Transverse colon (tissue), 4 donors: ENCODE measurements around the gene DNAH7. TPM values are rescaled to one million over a fixed set of nuclear protein-coding genes. Genes with fewer than 3 reads are reported as not detected.

Experiments
- DNase-seq: peaks from one replicate; pipeline ENCODE4 v3.0.0-alpha.2; 2019
- H3K27ac ChIP-seq, 4 donors: fragments of 200-600 bp; sonication (generic); 2 replicates each; pipeline ENCODE4 v1.5.1; 2016 to 2018; ENCODE audit warnings: inconsistent platforms in 4 of 4
- H3K27me3 ChIP-seq: fragments of 200-600 bp; sonication (generic); 2 replicates; pipeline ENCODE4 v1.5.1; 2017; ENCODE audit warnings: inconsistent platforms
- H3K36me3 ChIP-seq, 4 donors: fragments of 200-600 bp; sonication (generic); 2 replicates each; pipeline ENCODE4 v1.5.1; 2017 to 2019; ENCODE audit warnings: inconsistent platforms in 4 of 4
- H3K4me1 ChIP-seq, 4 donors: fragments of 200-600 bp; sonication (generic); 2 replicates each; pipeline ENCODE4 v1.5.1; 2017 to 2020; ENCODE audit warnings: inconsistent platforms in 4 of 4
- H3K4me3 ChIP-seq, 4 donors: fragments of 200-600 bp; sonication (generic); 1 replicate in 1 of 4; 2 replicates in 3 of 4; pipeline versions ENCODE4 v1.5.1 to v1.6.1; 2017 to 2019; ENCODE audit warnings: inconsistent platforms in 4 of 4
- H3K9me3 ChIP-seq, 2 donors: fragments of 200-600 bp; sonication (generic); 2 replicates each; pipeline ENCODE4 v1.5.1; 2017 to 2019; ENCODE audit warnings: inconsistent platforms in 2 of 2
- CTCF ChIP-seq, 5 experiments: fragments of 200-600 bp in 3 of 5; fragments of 450-650 bp in 2 of 5; sonication (generic) in 3 of 5; IDR thresholded peaks; 1 replicate in 2 of 5; 2 replicates in 3 of 5; pipeline ENCODE4 v1.5.1; 2016 to 2017; ENCODE audit warnings: antibody characterized with exemption in 5 of 5, inconsistent platforms in 3 of 5, mild to moderate bottlenecking in 2 of 5, moderate library complexity in 1 of 5
- EP300 ChIP-seq: sonication (generic); formaldehyde crosslinking; IDR thresholded peaks from one replicate; pipeline ENCODE4 v1.6.1; 2017; ENCODE audit warnings: antibody characterized with exemption, low read depth
- POLR2A ChIP-seq: fragments of 450-650 bp; IDR thresholded peaks from one replicate; pipeline ENCODE4 v1.6.1; 2016; ENCODE audit warnings: antibody characterized with exemption, mild to moderate bottlenecking, moderate library complexity
- POLR2AphosphoS5 ChIP-seq, 3 donors: sonication (generic); formaldehyde crosslinking; IDR thresholded peaks; one replicate each; pipeline ENCODE4 v1.6.1; 2016; ENCODE audit warnings: antibody characterized with exemption in 3 of 3
- WGBS, 2 donors: methylation state at CpG; one replicate each; pipeline ENCODE4 v1.1.5; 2018; ENCODE audit warnings: low coverage in 1 of 2; 5-methylcytosine and 5-hydroxymethylcytosine counted together
- in situ Hi-C, 4 donors: fragments of 200-750 bp; cut with MboI; loops; one replicate each; pipeline versions ENCODE4 v1.15.0 to v1.15.1; 2017; ENCODE audit warnings: low sequenced_read_pairs in 3 of 4, low pct_ligation_motif_present in 1 of 4, low pct_unique_long_range_greater_than_20kb in 1 of 4
- intact Hi-C: fragments of 100-400 bp; cut with DNase I; formaldehyde crosslinking; loops from one replicate; pipeline ENCODE4 v1.15.1; 2023; ENCODE audit warnings: low total_unique reads
- total RNA-seq, 4 donors: library from RNA; depleted of rRNA; stranded (reverse); fragments of >200 nt; gene quantifications; one replicate each; pipeline ENCODE4 v1.1.0, GENCODE V29; 2016

DNAH7 gene
- total RNA-seq, 4 donors from 2014 or later: 1.8 to 56.9 (median 8.1) TPM

- no peak for DNase-seq
- H3K4me1 ChIP-seq: no peaks in the 10 kb centered on the region
- H3K9me3 ChIP-seq: no peaks in the 10 kb centered on the region
- intact Hi-C loops: no loop called here
- in situ Hi-C loops: no loop called here
- WGBS, 2 donors: 76 to 94% methylated on average over 3 of the region's 3 CpGs
- TF ChIP-seq POLR2AphosphoS5 (IDR thresholded peaks at IDR 0.05) (no peak), POLR2A (no peak), EP300 (no peak), CTCF (IDR thresholded peaks at IDR 0.05) (no peak)
- no peaks in the 10 kb centered on the region for H3K27me3 ChIP-seq
- H3K36me3 ChIP-seq: no peaks in the 10 kb centered on the region
- H3K4me3 ChIP-seq: no peak overlapping the region
- H3K27ac ChIP-seq: no peak overlapping the region
Observed at GRCh38 chr2:195956725-195957124, 111.9 kb downstream of the DNAH7 start.

GRCh38 chr2:195945056-195945455 is 123.6 kb downstream of the DNAH7 start:
- Histone ChIP-seq H3K4me1 (no peaks in the 10 kb centered on the region), H3K36me3 (no peaks in the 10 kb centered on the region), H3K27me3 (no peaks in the 10 kb centered on the region), H3K4me3 (no peak overlapping the region), H3K27ac (no peak overlapping the region), H3K9me3 (no peaks in the 10 kb centered on the region)
- intact Hi-C loops: no loop called here
- no peak for DNase-seq
- in situ Hi-C loops: no loop called here
- no peak for TF ChIP-seq EP300
- no peak for TF ChIP-seq POLR2AphosphoS5 (IDR thresholded peaks at IDR 0.05)
- no peak for TF ChIP-seq CTCF (IDR thresholded peaks at IDR 0.05)
- TF ChIP-seq POLR2A: no peak

GRCh38 chr2:195937176-195937575 is 131.5 kb downstream of the DNAH7 start:
- Histone ChIP-seq H3K4me3 (no peak overlapping the region), H3K27ac (peak overlapping the region in 2 of 4 donors; percentile 60 to 61), H3K36me3 (no peaks in the 10 kb centered on the region), H3K4me1 (peaks cover 0 to 8% (median 3%) of the 10 kb centered on the region in 4 donors), H3K9me3 (no peaks in the 10 kb centered on the region), H3K27me3 (no peaks in the 10 kb centered on the region)
- TF ChIP-seq POLR2AphosphoS5 (IDR thresholded peaks at IDR 0.05) (peak in 1 of 3 donors; percentile 48), POLR2A (no peak)
- DNase-seq: no peak
- in situ Hi-C loops: no loop called here
- intact Hi-C loops: no loop called here

- WGBS, 2 donors: 91% methylated on average over 4 of the region's 4 CpGs
- no peaks in the 10 kb centered on the region for H3K9me3 ChIP-seq
- no peaks in the 10 kb centered on the region for H3K36me3 ChIP-seq
- no peak overlapping the region for H3K27ac ChIP-seq
- TF ChIP-seq POLR2AphosphoS5 (IDR thresholded peaks at IDR 0.05) (no peak), CTCF (IDR thresholded peaks at IDR 0.05) (no peak), EP300 (no peak), POLR2A (no peak)
- H3K27me3 ChIP-seq: no peaks in the 10 kb centered on the region
- H3K4me3 ChIP-seq: no peak overlapping the region
- intact Hi-C loops (no loop called here), in situ Hi-C loops (no loop called here)
- H3K4me1 ChIP-seq: peaks cover 0 to 8% (median 3%) of the 10 kb centered on the region in 4 donors
- DNase-seq: no peak
Observed at GRCh38 chr2:195934484-195934883, 134.2 kb downstream of the DNAH7 start.

- no peak for DNase-seq
- no peaks in the 10 kb centered on the region for H3K9me3 ChIP-seq
- no peak overlapping the region for H3K27ac ChIP-seq
- no peaks in the 10 kb centered on the region for H3K4me1 ChIP-seq
- H3K4me3 ChIP-seq: no peak overlapping the region
- H3K27me3 ChIP-seq: no peaks in the 10 kb centered on the region
- no peak for TF ChIP-seq POLR2A
- TF ChIP-seq POLR2AphosphoS5 (IDR thresholded peaks at IDR 0.05): no peak
- TF ChIP-seq CTCF (IDR thresholded peaks at IDR 0.05): no peak
- no peak for TF ChIP-seq EP300
- H3K36me3 ChIP-seq: no peaks in the 10 kb centered on the region
- WGBS, 2 donors: 86 to 100% methylated on average over 1 of the region's 1 CpG
- in situ Hi-C loops (no loop called here), intact Hi-C loops (no loop called here)
Observed at GRCh38 chr2:195929531-195929930, 139.1 kb downstream of the DNAH7 start.
